H1 (cell line): ENCODE results near the gene SPATA6L. TPM values are rescaled to one million over a fixed set of nuclear protein-coding genes. Genes with fewer than 3 reads are reported as not detected.

Source experiments
- CTCF ChIA-PET: fragments of 300-600 bp; sonication (Branson Sonifier 250); formaldehyde crosslinking; loops from one replicate; lab custom pipeline; 2021; ENCODE audit not compliant: partially characterized antibody; lab: Charles Lee
- POLR2A ChIA-PET: fragments of 300-600 bp; sonication (Branson Sonifier 250); formaldehyde crosslinking; loops from one replicate; lab custom pipeline; 2021; ENCODE audit warnings: inconsistent platforms; ENCODE audit not compliant: partially characterized antibody; lab: Charles Lee
- DNase-seq, 2 experiments: peaks; one replicate each; pipeline versions ENCODE4 v3.0.0 to v3.0.0-alpha.2; 2010 to 2022; ENCODE audit warnings: low spot score in 2 of 2, low read depth in 1 of 2, mixed read lengths in 1 of 2
- FAIRE-seq: peaks from 2 replicates; lab custom pipeline; 2011; peaks lifted over from hg19 to GRCh38; lab: Jason Lieb, UNC
- H2AFZ ChIP-seq: 2 replicates; pipeline ENCODE4 v1.8.1; 2012; ENCODE audit warnings: low read length, inconsistent platforms
- H2AK5ac ChIP-seq: 2 replicates; pipeline ENCODE4 v1.6.1; 2013; ENCODE audit warnings: low read depth, low read length
- H2BK120ac ChIP-seq: replicated peaks from 2 replicates; pipeline ENCODE3; 2013; ENCODE audit warnings: low read depth, low read length, inconsistent platforms
- H2BK12ac ChIP-seq: 2 replicates; pipeline ENCODE4 v1.6.1; 2013; ENCODE audit warnings: low read depth, low read length
- H2BK15ac ChIP-seq: 2 replicates; pipeline ENCODE4 v1.6.1; 2013; ENCODE audit warnings: low read length
- H2BK20ac ChIP-seq: 2 replicates; pipeline ENCODE4 v1.6.1; 2013; ENCODE audit warnings: low read length
- H2BK5ac ChIP-seq: 2 replicates; pipeline ENCODE4 v1.6.1; 2013; ENCODE audit warnings: low read depth, low read length
- H3K14ac ChIP-seq: 2 replicates; pipeline ENCODE4 v1.6.1; 2013; ENCODE audit warnings: inconsistent platforms; ENCODE audit not compliant: insufficient read length
- H3K18ac ChIP-seq: 2 replicates; pipeline ENCODE4 v1.6.1; 2013; ENCODE audit warnings: low read length; ENCODE audit errors: extremely low read depth
- H3K23ac ChIP-seq: 2 replicates; pipeline ENCODE4 v1.6.1; 2013; ENCODE audit warnings: inconsistent platforms; ENCODE audit not compliant: insufficient read length
- H3K23me2 ChIP-seq: 2 replicates; pipeline ENCODE4 v1.6.1; 2013; ENCODE audit warnings: low read depth, low read length
- H3K27ac ChIP-seq: 2 replicates; pipeline ENCODE4 v1.6.1; 2011; ENCODE audit warnings: low read depth, low read length, inconsistent platforms
- H3K27me3 ChIP-seq, 4 experiments: replicated peaks in 1 of 4; 1 replicate in 1 of 4; 2 replicates in 3 of 4; pipeline versions ENCODE4 v1.6.1 to v1.8.1; 2011 to 2013; ENCODE audit warnings: low read length in 3 of 4, mild to moderate bottlenecking in 3 of 4, inconsistent platforms in 2 of 4, mixed read lengths in 2 of 4, moderate library complexity in 1 of 4; ENCODE audit not compliant: control insufficient read depth in 3 of 4, insufficient read depth in 3 of 4; ENCODE audit errors: extremely low read depth in 1 of 4
- H3K36me3 ChIP-seq, 4 experiments: 2 replicates each; pipeline versions ENCODE4 v1.6.1 to v1.8.1; 2011 to 2013; ENCODE audit warnings: mild to moderate bottlenecking in 4 of 4, low read length in 3 of 4, moderate library complexity in 2 of 4, control low read depth in 1 of 4, inconsistent platforms in 1 of 4; ENCODE audit not compliant: insufficient read depth in 4 of 4, control insufficient read depth in 2 of 4
- H3K4ac ChIP-seq: replicated peaks from 2 replicates; pipeline ENCODE3; 2013; ENCODE audit warnings: low read length, low read depth, mixed read lengths, inconsistent platforms; ENCODE audit not compliant: insufficient read length
- H3K4me1 ChIP-seq, 4 experiments: replicated peaks in 1 of 4; 1 replicate in 1 of 4; 2 replicates in 3 of 4; pipeline versions ENCODE4 v1.6.1 to v1.8.1; 2011 to 2013; ENCODE audit warnings: low read length in 3 of 4, inconsistent platforms in 2 of 4, mixed read lengths in 1 of 4; ENCODE audit not compliant: insufficient read depth in 4 of 4, control insufficient read depth in 3 of 4
- H3K4me2 ChIP-seq, 2 experiments: 2 replicates each; pipeline versions ENCODE4 v1.6.1 to v1.8.1; 2011 to 2013; ENCODE audit warnings: low read depth in 2 of 2, low read length in 2 of 2, control low read depth in 1 of 2, inconsistent platforms in 1 of 2, mild to moderate bottlenecking in 1 of 2; ENCODE audit not compliant: insufficient read depth in 1 of 2
- H3K4me3 ChIP-seq, 4 experiments: fragments of 200-600, 300-600 bp in 1 of 4; sonication (generic), shearing (Covaris generic), sonication (Bioruptor Twin) in 1 of 4; 2 replicates each; pipeline versions ENCODE4 v1.5.1 to v1.8.1; 2011 to 2016; ENCODE audit warnings: low read length in 4 of 4, low read depth in 3 of 4, control low read depth in 2 of 4, inconsistent platforms in 2 of 4, mild to moderate bottlenecking in 2 of 4, mixed read lengths in 1 of 4, moderate library complexity in 1 of 4; ENCODE audit not compliant: insufficient read depth in 2 of 4; ENCODE audit errors: extremely low read depth in 1 of 4
- H3K56ac ChIP-seq: replicated peaks from 2 replicates; pipeline ENCODE3; 2013; ENCODE audit warnings: low read depth, mild to moderate bottlenecking, mixed read lengths, low read length, inconsistent platforms; ENCODE audit not compliant: insufficient read length
- H3K79me1 ChIP-seq: 2 replicates; pipeline ENCODE4 v1.6.1; 2013; ENCODE audit warnings: low read depth, low read length, control low read depth
- H3K79me2 ChIP-seq, 2 experiments: 2 replicates each; pipeline versions ENCODE4 v1.6.1 to v1.8.1; 2012 to 2013; ENCODE audit warnings: low read length in 2 of 2, mild to moderate bottlenecking in 2 of 2, inconsistent platforms in 1 of 2; ENCODE audit not compliant: insufficient read depth in 2 of 2, control insufficient read depth in 1 of 2
- H3K9ac ChIP-seq, 4 experiments: replicated peaks in 1 of 4; 1 replicate in 1 of 4; 2 replicates in 3 of 4; pipeline versions ENCODE4 v1.6.1 to v1.8.1; 2011 to 2013; ENCODE audit warnings: low read depth in 3 of 4, low read length in 3 of 4, control low read depth in 2 of 4, mild to moderate bottlenecking in 2 of 4, moderate library complexity in 2 of 4, inconsistent platforms in 1 of 4; ENCODE audit errors: extremely low read depth in 1 of 4
- H3K9me3 ChIP-seq, 2 experiments: 2 replicates each; pipeline versions ENCODE4 v1.6.1 to v1.8.1; 2012 to 2013; ENCODE audit warnings: mild to moderate bottlenecking in 2 of 2, moderate library complexity in 2 of 2, control low read depth in 1 of 2, inconsistent platforms in 1 of 2, low read depth in 1 of 2, low read length in 1 of 2, mixed read lengths in 1 of 2; ENCODE audit not compliant: insufficient read depth in 2 of 2
- H4K20me1 ChIP-seq, 2 experiments: replicated peaks in 1 of 2; 2 replicates each; pipeline versions ENCODE3 to v1.8.1; 2011 to 2013; ENCODE audit warnings: inconsistent platforms in 2 of 2, low read length in 2 of 2, mild to moderate bottlenecking in 1 of 2; ENCODE audit not compliant: insufficient read depth in 2 of 2, control insufficient read depth in 1 of 2
- H4K5ac ChIP-seq: 2 replicates; pipeline ENCODE4 v1.6.1; 2013; ENCODE audit warnings: low read length, low read depth, mixed read lengths, inconsistent platforms; ENCODE audit not compliant: insufficient read length
- H4K8ac ChIP-seq: 2 replicates; pipeline ENCODE4 v1.8.0; 2013; ENCODE audit warnings: mild to moderate bottlenecking, moderate library complexity, low read length, inconsistent platforms; ENCODE audit not compliant: insufficient read depth; ENCODE audit errors: extremely low read depth
- H4K91ac ChIP-seq: replicated peaks from 2 replicates; pipeline ENCODE3; 2013; ENCODE audit warnings: low read length, mixed read lengths, inconsistent platforms; ENCODE audit not compliant: insufficient read length
- CHD1 ChIP-seq: IDR thresholded peaks from 2 replicates; pipeline ENCODE4 v1.6.1; 2012; ENCODE audit warnings: low read depth, low read length, improper control_type of control experiment
- EP300 ChIP-seq, 2 experiments: IDR thresholded peaks; 1 replicate in 1 of 2; 2 replicates in 1 of 2; pipeline ENCODE4 v1.6.1; 2011 to 2012; ENCODE audit warnings: low read depth in 2 of 2, low read length in 2 of 2, mild to moderate bottlenecking in 2 of 2, borderline replicate concordance in 1 of 2, inconsistent platforms in 1 of 2, moderate library complexity in 1 of 2
- FOSL1 ChIP-seq: IDR thresholded peaks from 2 replicates; pipeline ENCODE4 v1.6.1; 2011; ENCODE audit warnings: mild to moderate bottlenecking, low read depth, low read length, moderate library complexity; ENCODE audit not compliant: insufficient read depth
- GTF2F1 ChIP-seq: IDR thresholded peaks from 2 replicates; pipeline ENCODE4 v1.6.1; 2012; ENCODE audit warnings: low read depth, low read length, improper control_type of control experiment, borderline replicate concordance
- JUN ChIP-seq: IDR thresholded peaks from 2 replicates; pipeline ENCODE4 v1.6.1; 2011; ENCODE audit warnings: low read depth, mild to moderate bottlenecking, improper control_type of control experiment, low read length
- KDM1A ChIP-seq: fragments of 200-600, 300-600 bp; sonication (generic); IDR thresholded peaks from 2 replicates; pipeline ENCODE4 v1.7.1; 2016; ENCODE audit warnings: mild to moderate bottlenecking, low read length, borderline replicate concordance
- MAFK ChIP-seq: IDR thresholded peaks from 2 replicates; pipeline ENCODE4 v1.6.1; 2012; ENCODE audit warnings: low read depth, mild to moderate bottlenecking, improper control_type of control experiment, low read length
- PHF8 ChIP-seq: fragments of 200-600 bp; sonication (generic); conservative IDR thresholded peaks from 2 replicates; pipeline ENCODE4 v1.7.1; 2012; ENCODE audit warnings: low read depth, mild to moderate bottlenecking, inconsistent platforms, low read length, moderate library complexity
- POU5F1 ChIP-seq: IDR thresholded peaks from 2 replicates; pipeline ENCODE4 v1.6.1; 2011; ENCODE audit warnings: low read depth, mild to moderate bottlenecking, low read length, moderate library complexity
- RBBP5 ChIP-seq: IDR thresholded peaks from 2 replicates; pipeline ENCODE4 v1.7.1; 2012; ENCODE audit warnings: low read depth, mild to moderate bottlenecking, inconsistent platforms, low read length, moderate library complexity, borderline replicate concordance
- RNF2 ChIP-seq: fragments of 200-900, 300-1000 bp; sonication (generic); IDR thresholded peaks from 2 replicates; pipeline ENCODE4 v1.7.1; 2016; ENCODE audit warnings: borderline replicate concordance, low read depth, mild to moderate bottlenecking, antibody characterized with exemption, low read length; ENCODE audit not compliant: poor library complexity, severe bottlenecking; ENCODE audit errors: missing control alignments
- SIX5 ChIP-seq: IDR thresholded peaks from 2 replicates; pipeline ENCODE4 v1.6.1; 2011; ENCODE audit warnings: mild to moderate bottlenecking, low read depth, low read length
- SUZ12 ChIP-seq: fragments of 200-600 bp; sonication (generic); IDR thresholded peaks from 2 replicates; pipeline ENCODE4 v1.6.1; 2012; ENCODE audit warnings: mild to moderate bottlenecking, inconsistent platforms, low read length, moderate library complexity, mixed read lengths
- TEAD4 ChIP-seq: IDR thresholded peaks from 2 replicates; pipeline ENCODE4 v1.6.1; 2012; ENCODE audit warnings: low read depth, low read length, inconsistent platforms, mixed read lengths
- WGBS, 2 experiments: shearing (Covaris generic) in 1 of 2; methylation state at CpG; one replicate each; pipeline versions ENCODE4 v1.1.6 to v1.1.7; 2013 to 2015; ENCODE audit warnings: low lambda C conversion rate in 2 of 2, mixed read lengths in 2 of 2, inconsistent platforms in 1 of 2, low coverage in 1 of 2, missing lambda C conversion rate in 1 of 2; ENCODE audit not compliant: insufficient replicate concordance in 2 of 2, insufficient coverage in 1 of 2, insufficient read length in 1 of 2; ENCODE audit errors: extremely low coverage in 1 of 2, missing lambda C conversion rate in 1 of 2; 5-methylcytosine and 5-hydroxymethylcytosine counted together
- polyA plus RNA-seq, 7 experiments: library from polyadenylated mRNA; depleted of rRNA in 3 of 7; stranded (reverse) in 5 of 7; unstranded in 2 of 7; fragments of >200 nt in 5 of 7; fragments of 200-250 nt in 2 of 7; gene quantifications; 1 replicate in 5 of 7; 2 replicates in 1 of 7; 4 replicates in 1 of 7; pipeline versions ENCODE4 v1.2.1 to v1.2.3, GENCODE V29; 2011 to 2013; ENCODE audit warnings: missing spikeins in 2 of 7, mixed read lengths in 2 of 7
- total RNA-seq: library from RNA; stranded (reverse); fragmentation: NEBNext Ultra II Directional; extraction: Animal tissue kit (Norgen Biotek cat#: 25700); gene quantifications from 2 replicates; pipeline ENCODE4 v1.2.1, GENCODE V29; 2021

SPATA6L gene
- total and polyA plus RNA-seq, 2 of the 8 experiments (the other 6 are each of a cell fraction or from before 2014, with no cell fraction given) = 0.57 to 1.1 TPM

DNA sequence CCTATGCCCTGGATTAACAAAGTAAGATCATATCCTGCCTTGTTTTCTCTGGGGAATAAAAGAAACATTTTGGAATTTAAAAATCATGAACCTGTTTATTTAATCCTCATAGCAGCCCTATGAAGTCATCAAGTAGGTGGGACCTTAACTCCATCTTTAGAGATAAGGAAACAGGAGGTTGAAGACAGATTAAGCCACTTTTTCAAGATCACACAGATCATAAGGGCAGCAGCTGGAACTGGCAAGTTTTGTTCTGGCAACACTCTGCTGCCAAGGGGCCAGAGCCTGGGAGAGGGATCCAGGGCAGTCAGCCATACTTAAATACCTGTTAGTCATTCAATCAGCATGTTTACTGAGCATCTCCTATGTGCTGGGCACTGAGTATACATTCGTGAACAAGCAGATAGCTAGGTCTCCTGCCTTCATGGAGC lies 112.3 kb downstream of the SPATA6L start:
- H2AK5ac ChIP-seq = no peak overlapping the region
- H3K4me3 ChIP-seq = no peak overlapping the region
- no peaks in the 10 kb centered on the region for H3K23me2 ChIP-seq
- no peak overlapping the region for H2BK120ac ChIP-seq
- no peak overlapping the region for H2BK20ac ChIP-seq
- H2BK12ac ChIP-seq = no peak overlapping the region
- no peaks in the 10 kb centered on the region for H3K9me3 ChIP-seq
- H3K36me3 ChIP-seq = no peaks in the 10 kb centered on the region
- no peaks in the 10 kb centered on the region for H4K20me1 ChIP-seq
- no peak overlapping the region for H3K27ac ChIP-seq
- H4K8ac ChIP-seq = no peak overlapping the region
- ChIA-PET POLR2A (no interaction called here), CTCF (interaction anchor here (0.6 to 2.2 kb wide), 5 partner anchors 16 to 171 kb away, joined by 3 to 5 read pairs (median 4); no protein-coding TSS in a partner anchor)
- no peak for DNase-seq
- WGBS, 2 experiments = 94% methylated on average over 1 of the region's 1 CpG; no CpG with 5 or more reads in 1 of the 2 experiments
- H3K4me1 ChIP-seq = no peaks in the 10 kb centered on the region
- no peak overlapping the region for H3K9ac ChIP-seq
- no peaks in the 10 kb centered on the region for H3K27me3 ChIP-seq
- FAIRE-seq = no peak
- H3K18ac ChIP-seq = no peak overlapping the region
- H3K56ac ChIP-seq = no peak overlapping the region
- no peak overlapping the region for H2AFZ ChIP-seq
- no peaks in the 10 kb centered on the region for H3K79me2 ChIP-seq
- H3K14ac ChIP-seq = no peak overlapping the region
- no peak overlapping the region for H2BK15ac ChIP-seq
- no peak overlapping the region for H4K91ac ChIP-seq
- no peak overlapping the region for H4K5ac ChIP-seq
- no peak overlapping the region for H2BK5ac ChIP-seq
- H3K4ac ChIP-seq = no peak overlapping the region
- H3K79me1 ChIP-seq = no peaks in the 10 kb centered on the region
- no peak overlapping the region for H3K23ac ChIP-seq
- H3K4me2 ChIP-seq = no peak overlapping the region
- TF ChIP-seq CHD1 = no peak
- TF ChIP-seq FOSL1 = no peak
- no peak for TF ChIP-seq EP300 (IDR thresholded peaks at IDR 0.05; ENCODE audit: borderline replicate concordance in 1 of 2, low read depth in 2 of 2, low read length in 2 of 2)
- no peak for TF ChIP-seq MAFK
- no peak for TF ChIP-seq POU5F1
- no peak for TF ChIP-seq RNF2
- TF ChIP-seq RBBP5 = no peak
- no peak for TF ChIP-seq JUN
- no peak for TF ChIP-seq SIX5
- TF ChIP-seq GTF2F1 = no peak
- TF ChIP-seq PHF8 = no peak
- TF ChIP-seq SUZ12 = no peak
- TF ChIP-seq KDM1A = no peak
- TF ChIP-seq TEAD4 = no peak
